IMR-90 (cell line): ENCODE results near the gene C1orf52. TPM values are rescaled to one million over a fixed set of nuclear protein-coding genes. Genes with fewer than 3 reads are reported as not detected.

Source experiments
- ATAC-seq: fragments of 200-7000 bp; cut with Tn5 transposase; 2 replicates; pipeline ENCODE4 v1.9.1; 2020; ENCODE audit warnings: low read depth, mild to moderate bottlenecking, moderate library complexity
- BruUV-seq: library from RNA; stranded (reverse); fragments of 400-500 nt; replicated peaks from 2 replicates; lab custom pipeline; 2021; lab: Mats Ljungman, UMichigan
- CTCF ChIA-PET: fragments of 300-600 bp; formaldehyde crosslinking; extraction: SDS; loops from one replicate; lab custom pipeline; 2021; ENCODE audit warnings: antibody characterized with exemption; lab: Yijun Ruan, JAX
- POLR2A ChIA-PET: fragments of 300-600 bp; sonication (Branson Sonifier 250); formaldehyde crosslinking; loops from one replicate; lab custom pipeline; 2022; ENCODE audit warnings: antibody characterized with exemption; ENCODE audit not compliant: unreplicated experiment; lab: Charles Lee
- DNase-seq: peaks from one replicate; pipeline ENCODE4 v3.0.0; 2013
- H2AFZ ChIP-seq: replicated peaks from 2 replicates; pipeline ENCODE3; 2013; ENCODE audit warnings: low read length, mild to moderate bottlenecking; ENCODE audit not compliant: poor library complexity
- H2AK5ac ChIP-seq: 2 replicates; pipeline ENCODE4 v1.6.1; 2013; ENCODE audit warnings: low read depth, low read length, inconsistent platforms
- H2AK9ac ChIP-seq: replicated peaks from 2 replicates; pipeline ENCODE3; 2013; ENCODE audit warnings: mild to moderate bottlenecking, low read depth, low read length, moderate library complexity; ENCODE audit not compliant: poor library complexity
- H2BK120ac ChIP-seq: 2 replicates; pipeline ENCODE4 v1.6.1; 2013; ENCODE audit warnings: low read depth, low read length, inconsistent platforms
- H2BK15ac ChIP-seq: 3 replicates; pipeline ENCODE4 v1.6.1; 2013; ENCODE audit warnings: low read depth, low read length, inconsistent platforms
- H2BK20ac ChIP-seq: 2 replicates; pipeline ENCODE4 v1.6.1; 2013; ENCODE audit warnings: low read depth, mild to moderate bottlenecking, inconsistent platforms, low read length, moderate library complexity
- H2BK5ac ChIP-seq: 2 replicates; pipeline ENCODE4 v1.6.1; 2013; ENCODE audit warnings: mild to moderate bottlenecking, low read depth, low read length, inconsistent platforms; ENCODE audit not compliant: poor library complexity, severe bottlenecking
- H3K14ac ChIP-seq: replicated peaks from 2 replicates; pipeline ENCODE4 v1.6.1; 2013; ENCODE audit warnings: low read depth, low read length, inconsistent platforms
- H3K18ac ChIP-seq: 2 replicates; pipeline ENCODE4 v1.6.1; 2013; ENCODE audit warnings: low read depth, low read length, control low read depth
- H3K23ac ChIP-seq: 2 replicates; pipeline ENCODE4 v1.6.1; 2013; ENCODE audit warnings: low read depth, low read length, inconsistent platforms
- H3K27ac ChIP-seq: 2 replicates; pipeline ENCODE4 v1.5.1; 2013; ENCODE audit warnings: mild to moderate bottlenecking, control low read depth, low read length; ENCODE audit not compliant: insufficient read depth
- H3K27me3 ChIP-seq: 2 replicates; pipeline ENCODE4 v1.6.1; 2013; ENCODE audit warnings: low read length; ENCODE audit not compliant: control insufficient read depth, insufficient read depth
- H3K36me3 ChIP-seq: 2 replicates; pipeline ENCODE4 v1.6.1; 2013; ENCODE audit warnings: low read length, mixed read lengths; ENCODE audit not compliant: control insufficient read depth, insufficient read depth
- H3K4ac ChIP-seq: 2 replicates; pipeline ENCODE4 v1.6.1; 2013; ENCODE audit warnings: low read depth, low read length, inconsistent platforms
- H3K4me1 ChIP-seq: 2 replicates; pipeline ENCODE4 v1.6.1; 2013; ENCODE audit warnings: low read length, mixed read lengths; ENCODE audit not compliant: control insufficient read depth, insufficient read depth
- H3K4me2 ChIP-seq: 2 replicates; pipeline ENCODE4 v1.6.1; 2013; ENCODE audit warnings: low read depth, mild to moderate bottlenecking, control low read depth, low read length, moderate library complexity
- H3K4me3 ChIP-seq: 2 replicates; pipeline ENCODE4 v1.5.1; 2013; ENCODE audit warnings: low read depth, mild to moderate bottlenecking, control low read depth, low read length, moderate library complexity; ENCODE audit not compliant: insufficient read depth
- H3K56ac ChIP-seq: 2 replicates; pipeline ENCODE4 v1.6.1; 2013; ENCODE audit warnings: low read length, inconsistent platforms; ENCODE audit not compliant: insufficient read depth; ENCODE audit errors: extremely low read depth
- H3K79me1 ChIP-seq, 2 experiments: 2 replicates each; pipeline ENCODE4 v1.6.1; 2013; ENCODE audit warnings: low read length in 2 of 2, inconsistent platforms in 1 of 2, low read depth in 1 of 2
- H3K9ac ChIP-seq: 2 replicates; pipeline ENCODE4 v1.6.1; 2013; ENCODE audit warnings: low read depth, low read length, control low read depth
- H3K9me1 ChIP-seq: 2 replicates; pipeline ENCODE4 v1.6.1; 2013; ENCODE audit warnings: low read length, inconsistent platforms; ENCODE audit not compliant: insufficient read depth
- H3K9me3 ChIP-seq: 2 replicates; pipeline ENCODE4 v1.6.1; 2013; ENCODE audit warnings: low read length; ENCODE audit not compliant: control insufficient read depth, insufficient read depth
- H4K20me1 ChIP-seq: 2 replicates; pipeline ENCODE4 v1.6.1; 2013; ENCODE audit warnings: low read length, inconsistent platforms; ENCODE audit not compliant: insufficient read depth
- H4K5ac ChIP-seq: 2 replicates; pipeline ENCODE4 v1.6.1; 2013; ENCODE audit warnings: mild to moderate bottlenecking, low read depth, low read length, control low read depth
- H4K8ac ChIP-seq, 2 experiments: 2 replicates each; pipeline ENCODE4 v1.6.1; 2013; ENCODE audit warnings: low read depth in 2 of 2, low read length in 2 of 2, control low read depth in 1 of 2, inconsistent platforms in 1 of 2
- H4K91ac ChIP-seq: 2 replicates; pipeline ENCODE4 v1.6.1; 2013; ENCODE audit warnings: low read depth, low read length, inconsistent platforms; ENCODE audit not compliant: insufficient read depth
- BHLHE40 ChIP-seq: fragments of 150-350 bp; IDR thresholded peaks from 2 replicates; pipeline ENCODE4 v1.6.1; 2016; ENCODE audit warnings: mild to moderate bottlenecking, low read depth, low read length
- CHD1 ChIP-seq: IDR thresholded peaks from 2 replicates; pipeline ENCODE4 v1.6.1; 2012; ENCODE audit warnings: low read depth, low read length, improper control_type of control experiment
- FOS ChIP-seq: fragments of 150-350 bp; IDR thresholded peaks from 2 replicates; pipeline ENCODE4 v1.6.1; 2016; ENCODE audit warnings: low read depth, low read length
- MXI1 ChIP-seq: IDR thresholded peaks from 2 replicates; pipeline ENCODE4 v1.6.1; 2012; ENCODE audit warnings: low read depth, mild to moderate bottlenecking, low read length, moderate library complexity, borderline replicate concordance
- NFE2L2 ChIP-seq: fragments of 150-350 bp; IDR thresholded peaks from 2 replicates; pipeline ENCODE4 v1.6.1; 2016; ENCODE audit warnings: low read depth, mild to moderate bottlenecking, low read length
- WGBS, 2 experiments: methylation state at CpG; one replicate each; pipeline versions ENCODE4 v1.1.5 to v1.1.7; 2013; ENCODE audit warnings: missing lambda C conversion rate in 2 of 2; ENCODE audit not compliant: insufficient read length in 1 of 2; ENCODE audit errors: extremely low coverage in 2 of 2; 5-methylcytosine and 5-hydroxymethylcytosine counted together
- dilution Hi-C: fragments of 300-500 bp; cut with HindIII; formaldehyde crosslinking; loops from one replicate; pipeline ENCODE4 v1.14.3; 2018; ENCODE audit warnings: low sequenced_read_pairs; ENCODE audit not compliant: unreplicated experiment
- in situ Hi-C: fragments of 300-500 bp; cut with MboI; formaldehyde crosslinking; loops from 3 replicates; pipeline ENCODE4 v1.14.3; 2019; ENCODE audit warnings: low sequenced_read_pairs, inconsistent platforms, mixed read lengths
- intact Hi-C: fragments of 100-400 bp; cut with micrococcal nuclease; formaldehyde crosslinking; loops from 2 replicates; pipeline ENCODE4 v1.10.0; 2022
- polyA plus RNA-seq, 3 experiments: library from polyadenylated mRNA; depleted of rRNA; stranded (reverse); fragments of >200 nt; gene quantifications; 2 replicates each; pipeline ENCODE4 v1.2.3, GENCODE V29; 2012; ENCODE audit warnings: low replicate concordance in 1 of 3
- total RNA-seq: library from RNA; depleted of rRNA; stranded (reverse); fragments of >200 nt; gene quantifications from 2 replicates; pipeline ENCODE4 v1.2.3, GENCODE V29; 2012

Gene C1orf52
- total and polyA plus RNA-seq, 2 of the 4 experiments (the other 2 are of a cell fraction): 16.3 to 33.5 TPM

- H2AFZ ChIP-seq: peak overlapping the region; percentile 97
- ATAC-seq: no peak
- intact Hi-C loops: no loop called here
Measured at GRCh38 chr1:85202092-85202863, 57.2 kb downstream of the C1orf52 start.

More at GRCh38 chr1:85202092-85202863, 57.2 kb downstream of the C1orf52 start:
- H4K91ac ChIP-seq: peak overlapping the region; percentile 93
- H2BK5ac ChIP-seq: peak overlapping the region; percentile 80
- dilution Hi-C loops: no loop called here
- H3K79me1 ChIP-seq: peaks cover 3 to 15% of the 10 kb centered on the region in 2 experiments
- ChIA-PET CTCF (interaction anchor here (0.9 kb wide), 1 partner anchor 92 kb away, joined by 3 read pairs; no protein-coding TSS in a partner anchor), POLR2A (interaction anchor here (0.5 kb wide), 1 partner anchor 628 kb away, joined by 5 read pairs; the partner anchor contains the start of gene CTBS)
- peak overlapping the region; percentile 94 for H2BK20ac ChIP-seq
- H3K14ac ChIP-seq: peak overlapping the region; percentile 98
- no peaks in the 10 kb centered on the region for H3K9me3 ChIP-seq
- no peaks in the 10 kb centered on the region for H3K9me1 ChIP-seq
- BruUV-seq: TSS peak; percentile 66
- H4K8ac ChIP-seq: peak overlapping the region; percentile 86 to 92
- peak overlapping the region; percentile 79 for H3K18ac ChIP-seq
- H3K56ac ChIP-seq: peak overlapping the region; percentile 95; the same call in 1 of the 2 replicates
- H2AK5ac ChIP-seq: peak overlapping the region; percentile 94
- no peaks in the 10 kb centered on the region for H3K27me3 ChIP-seq
- H2AK9ac ChIP-seq: peak overlapping the region; percentile 98
- H3K4me1 ChIP-seq: peaks cover 6% of the 10 kb centered on the region
- peak overlapping the region; percentile 73 for H3K4me3 ChIP-seq
- peak overlapping the region; percentile 98 for H4K5ac ChIP-seq
- H3K36me3 ChIP-seq: no peaks in the 10 kb centered on the region
- TF ChIP-seq FOS (no peak), CHD1 (no peak), MXI1 (no peak), BHLHE40 (no peak), NFE2L2 (no peak)
- peak overlapping the region; percentile 99 for H3K9ac ChIP-seq
- H2BK15ac ChIP-seq: peak overlapping the region; percentile 97
- in situ Hi-C loops: no loop called here
- peak overlapping the region; percentile 99 for H3K4me2 ChIP-seq
- H2BK120ac ChIP-seq: peak overlapping the region; percentile 94
- peak overlapping the region; percentile 98 for H3K4ac ChIP-seq
- H3K27ac ChIP-seq: peak overlapping the region; percentile 88
- no peaks in the 10 kb centered on the region; the same call in 1 of the 2 replicates for H4K20me1 ChIP-seq
- H3K23ac ChIP-seq: peak overlapping the region; percentile 99
- 48% methylated on average over 3 of the region's 14 CpGs; no CpG with 5 or more reads in 1 of the 2 experiments for WGBS, 2 experiments
- DNase-seq: no peak
